Mononuclear cell (primary cell): ENCODE measurements around the gene SH3BP1. TPM values are rescaled to one million over a fixed set of nuclear protein-coding genes. Genes with fewer than 3 reads are reported as not detected.

Experiments
- total RNA-seq: library from RNA; depleted of rRNA; stranded (reverse); fragments of >200 nt; gene quantifications from one replicate; pipeline ENCODE4 v1.2.3, GENCODE V29; 2012

Gene SH3BP1
- total RNA-seq, 1 donor = 64.0 TPM

Other genes starting within 250 kb of the SH3BP1 start
- under 0.01 TPM for gene ELFN2, start 212.2 kb upstream of the SH3BP1 start, total RNA-seq
- 77.0 TPM for gene MFNG, start 153.3 kb upstream of the SH3BP1 start, total RNA-seq
- not detected for gene CARD10, start 120.3 kb upstream of the SH3BP1 start, total RNA-seq
- gene CDC42EP1, start 79.2 kb upstream of the SH3BP1 start, total RNA-seq = 0.42 TPM
- gene LGALS2, start 59.6 kb upstream of the SH3BP1 start, total RNA-seq = 75.2 TPM
- gene GGA1, start 30.8 kb upstream of the SH3BP1 start, total RNA-seq = 60.8 TPM
- gene PDXP, start 19.1 kb downstream of the SH3BP1 start, total RNA-seq = 2.7 TPM
- 260 TPM for gene LGALS1, start 36.0 kb downstream of the SH3BP1 start, total RNA-seq
- gene NOL12, start 46.7 kb downstream of the SH3BP1 start, total RNA-seq = 21.0 TPM
- 30.0 TPM for gene TRIOBP, start 57.4 kb downstream of the SH3BP1 start, total RNA-seq
- 1.7 TPM for gene GCAT, start 168.3 kb downstream of the SH3BP1 start, total RNA-seq
- not detected for gene GALR3, start 183.7 kb downstream of the SH3BP1 start, total RNA-seq
- gene ANKRD54, start 204.7 kb downstream of the SH3BP1 start, total RNA-seq = 10.7 TPM
- gene EIF3L, start 209.8 kb downstream of the SH3BP1 start, total RNA-seq = 516 TPM